ENCODE data around the gene CDYL.

Gene CDYL

GRCh38 chr6:4805553-4806336, 29.5 kb downstream of the CDYL start:
- peak; percentile 90 for DNase-seq

GRCh38 chr6:4806337-4806725, 30.1 kb downstream of the CDYL start:
- DNase-seq, result no peak

- no peak for DNase-seq
Observed at GRCh38 chr6:4806791-4807190, 30.6 kb downstream of the CDYL start.

GRCh38 chr6:4808396-4808795, 32.2 kb downstream of the CDYL start:
- no peak for DNase-seq

GRCh38 chr6:4809999-4810918, 34.1 kb downstream of the CDYL start:
- no peak for DNase-seq

- no peak for DNase-seq
Observed at GRCh38 chr6:4812068-4812467, 35.9 kb downstream of the CDYL start.

GRCh38 chr6:4813055-4813454, 36.9 kb downstream of the CDYL start:
- DNase-seq, result no peak

- DNase-seq, result no peak
Observed at GRCh38 chr6:4814212-4814611, 38.0 kb downstream of the CDYL start.

GRCh38 chr6:4814987-4815386, 38.8 kb downstream of the CDYL start:
- no peak for DNase-seq

GRCh38 chr6:4815584-4815983, 39.4 kb downstream of the CDYL start:
- DNase-seq, result no peak

- no peak for DNase-seq
Observed at GRCh38 chr6:4816904-4817303, 40.7 kb downstream of the CDYL start.

GRCh38 chr6:4817551-4817950, 41.3 kb downstream of the CDYL start:
- no peak for DNase-seq

- no peak for DNase-seq
Observed at GRCh38 chr6:4818272-4818938, 42.2 kb downstream of the CDYL start.

- no peak for DNase-seq
Observed at GRCh38 chr6:4819706-4820283, 43.6 kb downstream of the CDYL start.

GRCh38 chr6:4820704-4821276, 44.6 kb downstream of the CDYL start:
- DNase-seq, result no peak

- no peak for DNase-seq
Observed at GRCh38 chr6:4822476-4822875, 46.3 kb downstream of the CDYL start.

- DNase-seq, result no peak
Observed at GRCh38 chr6:4828187-4828698, 52.0 kb downstream of the CDYL start.

GRCh38 chr6:4829089-4829488, 52.9 kb downstream of the CDYL start:
- DNase-seq, result peak; percentile 17

- DNase-seq, result peak; percentile 34
Observed at GRCh38 chr6:4835540-4835939, 59.3 kb downstream of the CDYL start.

- DNase-seq, result no peak
Observed at GRCh38 chr6:4840169-4840568, 64.0 kb downstream of the CDYL start.

GRCh38 chr6:4844108-4844507, 67.9 kb downstream of the CDYL start:
- no peak for DNase-seq

- no peak for DNase-seq
Observed at GRCh38 chr6:4846387-4846786, 70.2 kb downstream of the CDYL start.

All from NCI-H2029 treated with DMSO at 0.1 percent for 48 hours (cell line).